ENCODE measurements around the gene LDAH.
A peak's percentile ranks its signal among the peaks of the same experiment; 100 is the strongest.

LDAH gene

GRCh38 chr2:20758997-20759396 is 63.9 kb downstream of the LDAH start:
- Histone ChIP-seq H3K36me3 (ENCODE audit: control insufficient read depth in 2 of 2, insufficient read depth in 1 of 2, low read length in 2 of 2) (peaks cover 0 to 7% of the 10 kb centered on the region in 2 experiments; a peak in 1 of 3 replicates), H3K4me3 (ENCODE audit: low read depth, low read length) (no peak overlapping the region), H3K27ac (ENCODE audit: extremely low read depth, low read depth, low read length) (no peak overlapping the region), H3K9me3 (ENCODE audit: control insufficient read depth, insufficient read depth, low read depth, low read length) (no peaks in the 10 kb centered on the region), H3K4me1 (ENCODE audit: control insufficient read depth, insufficient read depth, low read length) (no peaks in the 10 kb centered on the region)
- CTCF ChIA-PET: interaction anchor here (1.2 kb wide), 1 partner anchor 97 kb away, joined by 3 read pairs; no protein-coding TSS in a partner anchor
- TF ChIP-seq ZNF169 (tag by site-specific recombination; IDR thresholded peaks at IDR 0.05) (no peak), GLI4 (tag by site-specific recombination; IDR thresholded peaks at IDR 0.05) (no peak), ZNF280D (tag by site-specific recombination; IDR thresholded peaks at IDR 0.05) (no peak), ZNF239 (tag by site-specific recombination; IDR thresholded peaks at IDR 0.05) (no peak), PRDM10 (tag by site-specific recombination; IDR thresholded peaks at IDR 0.05) (no peak)
- POLR2A ChIA-PET: no interaction called here

- Histone ChIP-seq H3K36me3 (ENCODE audit: control insufficient read depth in 2 of 2, insufficient read depth in 1 of 2, low read length in 2 of 2) (peaks cover 0 to 7% of the 10 kb centered on the region in 2 experiments; a peak in 1 of 3 replicates), H3K9me3 (ENCODE audit: control insufficient read depth, insufficient read depth, low read depth, low read length) (no peaks in the 10 kb centered on the region), H3K27ac (ENCODE audit: extremely low read depth, low read depth, low read length) (no peak overlapping the region), H3K4me1 (ENCODE audit: control insufficient read depth, insufficient read depth, low read length) (no peaks in the 10 kb centered on the region), H3K4me3 (ENCODE audit: low read depth, low read length) (no peak overlapping the region)
- TF ChIP-seq TCF7L2 (IDR thresholded peaks at IDR 0.05; ENCODE audit: borderline replicate concordance, low read depth, low read length) (no peak), ZNF639 (tag by site-specific recombination; IDR thresholded peaks at IDR 0.05) (no peak), ZNF416 (tag by site-specific recombination; IDR thresholded peaks at IDR 0.05) (peak; percentile 63; the same call in 1 of the 2 replicates), ZNF146 (tag by site-specific recombination; IDR thresholded peaks at IDR 0.05) (no peak), ZNF155 (tag by site-specific recombination; IDR thresholded peaks at IDR 0.05) (no peak)
- ChIA-PET CTCF (no interaction called here), POLR2A (no interaction called here)
Measured at GRCh38 chr2:20757405-20758090, 65.4 kb downstream of the LDAH start.

GRCh38 chr2:20755132-20755800 is 67.6 kb downstream of the LDAH start:
- no peak overlapping the region for H3K4me3 ChIP-seq (ENCODE audit: low read depth, low read length)
- peaks cover 0 to under 1% of the 10 kb centered on the region in 2 experiments; a peak in 1 of 3 replicates for H3K36me3 ChIP-seq (ENCODE audit: control insufficient read depth in 2 of 2, insufficient read depth in 1 of 2, low read length in 2 of 2)
- no peaks in the 10 kb centered on the region for H3K9me3 ChIP-seq (ENCODE audit: control insufficient read depth, insufficient read depth, low read depth, low read length)
- CTCF ChIA-PET: no interaction called here
- no peak overlapping the region for H3K27ac ChIP-seq (ENCODE audit: extremely low read depth, low read depth, low read length)
- H3K4me1 ChIP-seq (ENCODE audit: control insufficient read depth, insufficient read depth, low read length): no peaks in the 10 kb centered on the region
- POLR2A ChIA-PET: no interaction called here
- no peak for TF ChIP-seq TSHZ1 (tag by site-specific recombination; IDR thresholded peaks at IDR 0.05; ENCODE audit: borderline replicate concordance)
- TF ChIP-seq ZNF174 (tag by site-specific recombination; IDR thresholded peaks at IDR 0.05): no peak
- TF ChIP-seq ZNF157 (tag by site-specific recombination; IDR thresholded peaks at IDR 0.05): no peak
- no peak for TF ChIP-seq RBAK (tag by site-specific recombination; IDR thresholded peaks at IDR 0.05)
- no peak for TF ChIP-seq ZNF398 (tag by site-specific recombination; IDR thresholded peaks at IDR 0.05)
